HCT116 (cell line): ENCODE measurements around the gene IFT74. TPM values are rescaled to one million over a fixed set of nuclear protein-coding genes. Genes with fewer than 3 reads are reported as not detected.

Experiments
- ATAC-seq: fragments of 200-7000 bp; cut with Tn5 transposase; 2 replicates; pipeline ENCODE4 v1.9.1; 2020; ENCODE audit warnings: mild to moderate bottlenecking, moderate library complexity
- BruUV-seq: library from RNA; stranded (reverse); fragments of 400-500 nt; replicated peaks from 2 replicates; lab custom pipeline; 2021; lab: Mats Ljungman, UMichigan
- CTCF ChIA-PET: fragments of 300-600 bp; sonication (Branson Sonifier 250); formaldehyde crosslinking; loops from one replicate; lab custom pipeline; 2021; ENCODE audit warnings: antibody characterized with exemption; lab: Charles Lee
- POLR2A ChIA-PET: fragments of 300-600, 350-600 bp; sonication (Branson Sonifier 250); formaldehyde crosslinking; loops from one replicate; lab custom pipeline; 2021; ENCODE audit warnings: antibody characterized with exemption; lab: Charles Lee
- RAD21 ChIA-PET, 2 experiments: fragments of 300-600 bp; sonication (Branson Sonifier 250); formaldehyde crosslinking; loops; one replicate each; lab custom pipeline; 2023; ENCODE audit warnings: low total read pairs in 2 of 2; ENCODE audit not compliant: uncharacterized antibody in 2 of 2, unreplicated experiment in 2 of 2, low non-redundant PET in 1 of 2; lab: Charles Lee
- DNase-seq: peaks from one replicate; pipeline ENCODE4 v3.0.0-alpha.2; 2010; ENCODE audit warnings: low read depth, low spot score
- H2AFZ ChIP-seq: fragments of 200-600 bp; shearing (Covaris generic), sonication (generic); 2 replicates; pipeline ENCODE4 v1.6.1; 2017; ENCODE audit warnings: low read depth, mixed run types, mixed read lengths, antibody characterized with exemption, low read length; ENCODE audit not compliant: poor library complexity, severe bottlenecking
- H3K27ac ChIP-seq: 2 replicates; pipeline ENCODE4 v1.5.1; 2012; ENCODE audit warnings: low read depth, low read length
- H3K27me3 ChIP-seq: fragments of 200-600 bp; sonication (generic); 2 replicates; pipeline ENCODE4 v1.6.1; 2016; ENCODE audit warnings: mixed run types, low read length, mixed read lengths; ENCODE audit not compliant: insufficient read depth
- H3K36me3 ChIP-seq, 2 experiments: fragments of 200-500 bp in 1 of 2; fragments of 200-600 bp in 1 of 2; sonication (Bioruptor generic) in 1 of 2; sonication (generic) in 1 of 2; 2 replicates each; pipeline versions ENCODE4 v1.5.1 to v1.6.1; 2014 to 2016; ENCODE audit warnings: low read length in 2 of 2, inconsistent platforms in 1 of 2, mixed read lengths in 1 of 2, mixed run types in 1 of 2; ENCODE audit not compliant: insufficient read depth in 2 of 2, control insufficient read depth in 1 of 2
- H3K4me1 ChIP-seq, 2 experiments: fragments of 200-600 bp in 1 of 2; sonication (generic) in 1 of 2; 2 replicates each; pipeline versions ENCODE4 v1.5.1 to v1.6.1; 2012 to 2017; ENCODE audit warnings: low read length in 2 of 2, inconsistent platforms in 1 of 2, mild to moderate bottlenecking in 1 of 2, mixed read lengths in 1 of 2, mixed run types in 1 of 2, moderate library complexity in 1 of 2; ENCODE audit not compliant: insufficient read depth in 2 of 2, control insufficient read depth in 1 of 2
- H3K4me2 ChIP-seq: fragments of 200-600 bp; sonication (generic); 2 replicates; pipeline ENCODE4 v1.6.1; 2017; ENCODE audit warnings: mixed run types, low read length, mixed read lengths
- H3K4me3 ChIP-seq, 2 experiments: fragments of 200-600 bp in 1 of 2; sonication (generic) in 1 of 2; replicated peaks in 1 of 2; 2 replicates each; pipeline ENCODE4 v1.5.1; 2011 to 2016; ENCODE audit warnings: low read length in 2 of 2, control low read depth in 1 of 2, low read depth in 1 of 2, mild to moderate bottlenecking in 1 of 2, mixed read lengths in 1 of 2, mixed run types in 1 of 2
- H3K79me2 ChIP-seq: fragments of 200-600 bp; sonication (generic); 2 replicates; pipeline ENCODE4 v1.6.1; 2017; ENCODE audit warnings: mild to moderate bottlenecking, mixed run types, low read length, moderate library complexity, mixed read lengths; ENCODE audit not compliant: insufficient read depth
- H3K9ac ChIP-seq: fragments of 200-600 bp; sonication (generic); 2 replicates; pipeline ENCODE4 v1.6.1; 2016; ENCODE audit warnings: low read length, mixed read lengths
- H3K9me2 ChIP-seq: fragments of 200-600 bp; sonication (generic), shearing (Covaris generic); 2 replicates; pipeline ENCODE4 v1.6.1; 2017; ENCODE audit warnings: mixed run types, mild to moderate bottlenecking, moderate library complexity; ENCODE audit not compliant: insufficient read depth
- H3K9me3 ChIP-seq, 2 experiments: fragments of 200-500 bp in 1 of 2; fragments of 200-600 bp in 1 of 2; sonication (Bioruptor generic) in 1 of 2; sonication (generic) in 1 of 2; 2 replicates each; pipeline ENCODE4 v1.6.1; 2014 to 2017; ENCODE audit warnings: low read length in 2 of 2, mixed read lengths in 2 of 2, inconsistent platforms in 1 of 2, low read depth in 1 of 2, mild to moderate bottlenecking in 1 of 2, mixed run types in 1 of 2, moderate library complexity in 1 of 2; ENCODE audit not compliant: control insufficient read depth in 1 of 2, insufficient read depth in 1 of 2
- H4K20me1 ChIP-seq: fragments of 200-600 bp; sonication (generic), shearing (Covaris generic); 2 replicates; pipeline ENCODE4 v1.6.1; 2017; ENCODE audit warnings: mixed run types, mild to moderate bottlenecking, moderate library complexity; ENCODE audit not compliant: insufficient read depth
- ATF3 ChIP-seq: IDR thresholded peaks from 2 replicates; pipeline ENCODE4 v1.6.1; 2012
- CTCF ChIP-seq, 3 experiments: fragments of 200-600 bp in 1 of 3; sonication (generic) in 1 of 3; IDR thresholded peaks in 2 of 3; conservative IDR thresholded peaks in 1 of 3; 2 replicates each; pipeline ENCODE4 v1.5.1; 2012 to 2017; ENCODE audit warnings: low read depth in 2 of 3, low read length in 2 of 3, antibody characterized with exemption in 1 of 3, borderline replicate concordance in 1 of 3, control low read depth in 1 of 3, mild to moderate bottlenecking in 1 of 3, mixed read lengths in 1 of 3, mixed run types in 1 of 3, moderate library complexity in 1 of 3; ENCODE audit not compliant: insufficient read depth in 1 of 3
- EGR1 ChIP-seq: IDR thresholded peaks from 2 replicates; pipeline ENCODE4 v1.6.1; 2012; ENCODE audit warnings: low read depth
- ELF1 ChIP-seq: IDR thresholded peaks from 2 replicates; pipeline ENCODE4 v1.6.1; 2012; ENCODE audit warnings: low read depth, borderline replicate concordance
- EZH2 ChIP-seq: fragments of 200-600 bp; sonication (generic); IDR thresholded peaks from 2 replicates; pipeline ENCODE4 v1.6.1; 2017; ENCODE audit warnings: antibody characterized with exemption, mixed run types
- RAD21 ChIP-seq: IDR thresholded peaks from 2 replicates; pipeline ENCODE4 v1.6.1; 2012; ENCODE audit warnings: low read depth, mild to moderate bottlenecking
- SP1 ChIP-seq: IDR thresholded peaks from 2 replicates; pipeline ENCODE4 v1.6.1; 2012; ENCODE audit warnings: low read depth
- ZBTB33 ChIP-seq: IDR thresholded peaks from 2 replicates; pipeline ENCODE4 v1.6.1; 2011; ENCODE audit warnings: mild to moderate bottlenecking, low read length, moderate library complexity; ENCODE audit not compliant: insufficient replicate concordance; ENCODE audit errors: extremely low read depth
- intact Hi-C: fragments of 100-400 bp; cut with micrococcal nuclease; formaldehyde crosslinking; loops from 2 replicates; pipeline ENCODE4 v1.10.0; 2022
- total RNA-seq: library from RNA; stranded (reverse); gene quantifications from one replicate; pipeline ENCODE4 v1.2.1, GENCODE V29; 2021; ENCODE audit not compliant: unreplicated experiment

IFT74 gene
- total RNA-seq, 1 experiment from 2014 or later = 18.2 TPM

DNA sequence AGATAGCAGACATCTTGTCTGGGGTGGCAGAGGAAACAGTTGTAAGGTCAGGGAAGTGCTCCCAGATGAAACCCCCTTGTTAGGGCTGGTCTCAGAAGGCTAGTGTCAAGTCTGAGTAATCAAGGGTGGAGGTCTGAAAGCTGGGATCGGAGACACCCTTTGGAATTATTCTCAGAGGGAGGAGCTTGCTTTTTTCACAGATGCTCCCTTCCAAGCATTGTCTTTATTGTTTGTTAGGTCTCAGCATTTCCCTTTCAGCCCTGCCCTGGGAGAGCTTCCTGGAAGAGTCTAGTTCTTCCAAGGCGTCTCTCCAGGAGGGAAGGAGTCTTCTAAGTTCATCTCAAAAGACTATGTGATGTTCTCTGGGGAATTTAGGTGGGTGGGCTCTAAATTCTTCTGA is 156.0 kb downstream of the IFT74 start:
- Histone ChIP-seq H2AFZ (no peak overlapping the region), H3K9ac (no peak overlapping the region), H3K27ac (no peak overlapping the region), H3K4me2 (no peak overlapping the region), H3K36me3 (no peaks in the 10 kb centered on the region), H3K9me2 (no peaks in the 10 kb centered on the region), H3K27me3 (no peaks in the 10 kb centered on the region), H3K4me1 (peaks cover 11 to 14% of the 10 kb centered on the region in 2 experiments), H3K9me3 (no peaks in the 10 kb centered on the region), H3K4me3 (no peak overlapping the region), H4K20me1 (no peaks in the 10 kb centered on the region), H3K79me2 (no peaks in the 10 kb centered on the region)
- no peak for ATAC-seq
- ChIA-PET CTCF (no interaction called here), RAD21 (no interaction called here), POLR2A (no interaction called here)
- intact Hi-C loops = no loop called here
- TF ChIP-seq ELF1 (no peak), EGR1 (no peak), ATF3 (no peak), EZH2 (no peak), SP1 (no peak), RAD21 (no peak), CTCF (IDR thresholded peaks at IDR 0.05 in 2 of 3, conservative IDR thresholded peaks at IDR 0.05 in 1 of 3; ENCODE audit: borderline replicate concordance in 1 of 3, insufficient read depth in 1 of 3, low read depth in 2 of 3, low read length in 2 of 3) (no peak), ZBTB33 (no peak)
- DNase-seq = no peak
- BruUV-seq = no TSS peak

Other genes with a start within 250 kb of the IFT74 start
- 19.1 TPM for gene CAAP1, start 63.6 kb upstream of the IFT74 start, total RNA-seq
- 41.2 TPM for gene PLAA, start 9.2 kb upstream of the IFT74 start, total RNA-seq
- gene LRRC19, start 49.3 kb downstream of the IFT74 start, total RNA-seq = not detected
- 0.15 TPM for gene TEK, start 152.8 kb downstream of the IFT74 start, total RNA-seq